Ishikawa (cell line): ENCODE measurements around the gene GSE1.

Experiments used
- CREB1 ChIP-seq: IDR thresholded peaks from 2 replicates; pipeline ENCODE4 v1.6.1; 2012; ENCODE audit warnings: low read depth
- EGR1 ChIP-seq: IDR thresholded peaks from 2 replicates; pipeline ENCODE4 v1.6.1; 2012
- EP300 ChIP-seq: IDR thresholded peaks from 2 replicates; pipeline ENCODE4 v1.6.1; 2012; ENCODE audit warnings: borderline replicate concordance
- NFIC ChIP-seq: IDR thresholded peaks from 2 replicates; pipeline ENCODE4 v1.6.1; 2012
- RAD21 ChIP-seq: IDR thresholded peaks from 2 replicates; pipeline ENCODE4 v1.6.1; 2012; ENCODE audit warnings: low read depth
- REST ChIP-seq: IDR thresholded peaks from 2 replicates; pipeline ENCODE4 v1.6.1; 2012; ENCODE audit warnings: low read depth, mild to moderate bottlenecking
- TAF1 ChIP-seq: IDR thresholded peaks from 2 replicates; pipeline ENCODE4 v1.6.1; 2012; ENCODE audit warnings: low read depth, mild to moderate bottlenecking
- TF ChIP-seq, protein P1 (sequence below): IDR thresholded peaks from 2 replicates; pipeline ENCODE4 v1.6.1; 2012
- TF ChIP-seq, protein P2 (sequence below): IDR thresholded peaks from 2 replicates; pipeline ENCODE4 v1.6.1; 2012

DNA sequence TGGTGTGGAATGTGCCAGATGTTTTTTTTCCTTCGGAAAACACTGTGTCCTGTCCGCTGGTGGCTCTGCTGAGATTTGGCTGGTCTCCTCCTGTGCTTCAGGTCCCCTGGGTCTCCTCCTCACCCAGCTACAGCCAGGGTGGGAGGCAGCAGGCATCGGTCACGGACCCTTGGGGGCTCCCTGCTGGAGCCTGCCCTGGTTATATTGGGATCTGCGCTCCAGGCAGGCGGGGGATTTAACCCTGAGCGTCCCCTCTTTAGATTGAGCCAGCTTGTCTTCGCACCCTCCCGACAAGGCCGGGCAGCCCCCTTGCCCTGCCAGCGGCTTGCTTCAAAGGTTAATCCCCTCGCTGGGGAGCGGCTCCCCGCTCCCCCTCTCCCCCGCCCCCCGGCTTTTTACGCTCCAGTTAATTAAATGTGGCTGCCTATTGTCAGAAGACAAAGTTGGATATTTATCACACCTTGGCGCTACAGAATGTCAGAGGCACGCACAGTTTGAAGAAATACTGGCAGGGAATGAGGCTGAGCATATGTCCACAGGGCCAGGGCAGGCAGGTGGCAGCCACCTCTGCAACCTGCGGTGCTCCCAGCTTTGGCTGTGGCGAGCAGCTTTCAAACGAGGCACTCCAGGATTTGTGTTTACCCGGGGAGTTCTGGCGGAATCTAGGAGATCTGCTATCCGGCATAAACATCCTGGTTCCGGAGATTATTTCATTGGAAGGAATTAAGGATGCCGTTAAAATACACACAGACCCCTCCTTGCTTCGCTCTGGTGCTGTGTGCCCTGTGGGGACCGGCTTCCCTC is 38.2 kb upstream of the GSE1 start:
- TF ChIP-seq, protein P1, sequence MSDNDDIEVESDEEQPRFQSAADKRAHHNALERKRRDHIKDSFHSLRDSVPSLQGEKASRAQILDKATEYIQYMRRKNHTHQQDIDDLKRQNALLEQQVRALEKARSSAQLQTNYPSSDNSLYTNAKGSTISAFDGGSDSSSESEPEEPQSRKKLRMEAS, result no peak
- TF ChIP-seq NFIC, result no peak
- no peak for TF ChIP-seq REST
- TF ChIP-seq TAF1, result no peak
- no peak for TF ChIP-seq RAD21
- no peak for TF ChIP-seq CREB1
- TF ChIP-seq, protein P2, sequence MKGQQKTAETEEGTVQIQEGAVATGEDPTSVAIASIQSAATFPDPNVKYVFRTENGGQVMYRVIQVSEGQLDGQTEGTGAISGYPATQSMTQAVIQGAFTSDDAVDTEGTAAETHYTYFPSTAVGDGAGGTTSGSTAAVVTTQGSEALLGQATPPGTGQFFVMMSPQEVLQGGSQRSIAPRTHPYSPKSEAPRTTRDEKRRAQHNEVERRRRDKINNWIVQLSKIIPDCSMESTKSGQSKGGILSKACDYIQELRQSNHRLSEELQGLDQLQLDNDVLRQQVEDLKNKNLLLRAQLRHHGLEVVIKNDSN, result no peak
- TF ChIP-seq EP300, result no peak
- TF ChIP-seq EGR1, result no peak
